WTC11 (cell line): ENCODE results near the gene AFAP1L2. TPM values are rescaled to one million over a fixed set of nuclear protein-coding genes. Genes with fewer than 3 reads are reported as not detected.

Experiments used
- ATAC-seq: fragments of 200-7000 bp; cut with Tn5 transposase; 2 replicates; pipeline ENCODE4 v1.10.0; 2021; ENCODE audit warnings: mild to moderate bottlenecking, moderate library complexity
- CTCF ChIA-PET: fragments of 300-600 bp; sonication (Branson Sonifier 250); formaldehyde crosslinking; loops from one replicate; lab custom pipeline; 2021; ENCODE audit warnings: antibody characterized with exemption; lab: Charles Lee
- POLR2A ChIA-PET: fragments of 350-600 bp; sonication (Branson Sonifier 250); formaldehyde crosslinking; loops from one replicate; lab custom pipeline; 2021; ENCODE audit warnings: antibody characterized with exemption; lab: Charles Lee
- DNase-seq: peaks from one replicate; pipeline ENCODE4 v3.0.0; 2021; ENCODE audit warnings: low spot score
- H3K27ac Mint-ChIP-seq: 2 replicates; pipeline ENCODE4 v1.8.0; 2021; ENCODE audit warnings: mixed read lengths
- H3K27me3 Mint-ChIP-seq: 2 replicates; pipeline ENCODE4 v1.8.0; 2021; ENCODE audit warnings: low read depth, mild to moderate bottlenecking, moderate library complexity, mixed read lengths
- H3K36me3 Mint-ChIP-seq: 2 replicates; pipeline ENCODE4 v1.8.0; 2021; ENCODE audit warnings: mixed read lengths
- H3K4me1 Mint-ChIP-seq: 2 replicates; pipeline ENCODE4 v1.8.0; 2022; ENCODE audit warnings: mixed read lengths
- H3K4me3 Mint-ChIP-seq: 2 replicates; pipeline ENCODE4 v1.8.0; 2021; ENCODE audit warnings: mild to moderate bottlenecking, moderate library complexity, mixed read lengths
- H3K9me3 Mint-ChIP-seq: 2 replicates; pipeline ENCODE4 v1.8.0; 2021; ENCODE audit warnings: mixed read lengths
- AR ChIP-seq: fragments of 250-450 bp; sonication (Bioruptor Pico); IDR thresholded peaks from 2 replicates; pipeline ENCODE4 v1.9.0; 2021; ENCODE audit warnings: mild to moderate bottlenecking
- ATF2 ChIP-seq: sonication (generic); formaldehyde crosslinking; IDR thresholded peaks from 2 replicates; pipeline ENCODE4 v1.8.1; 2022; ENCODE audit warnings: low read depth, missing genetic modification reagents, borderline replicate concordance
- PRDM15 ChIP-seq: sonication (generic); formaldehyde crosslinking; IDR thresholded peaks from 2 replicates; pipeline ENCODE4 v1.8.0; 2022; ENCODE audit warnings: missing genetic modification reagents
- SMAD4 ChIP-seq: sonication (generic); formaldehyde crosslinking; IDR thresholded peaks from 2 replicates; pipeline ENCODE4 v1.8.0; 2022; ENCODE audit warnings: mild to moderate bottlenecking, missing genetic modification reagents
- STAT6 ChIP-seq: sonication (generic); formaldehyde crosslinking; conservative IDR thresholded peaks from 2 replicates; pipeline ENCODE4 v1.8.1; 2023; ENCODE audit warnings: mild to moderate bottlenecking, low read depth, missing genetic modification reagents, moderate library complexity
- TCF7 ChIP-seq: sonication (generic); formaldehyde crosslinking; IDR thresholded peaks from 2 replicates; pipeline ENCODE4 v1.8.0; 2022; ENCODE audit warnings: mild to moderate bottlenecking, low read depth, missing genetic modification reagents, moderate library complexity
- ZNF532 ChIP-seq: fragments of 250-450 bp; sonication (Bioruptor Pico); IDR thresholded peaks from 2 replicates; pipeline ENCODE4 v1.9.0; 2021; ENCODE audit warnings: mild to moderate bottlenecking, borderline replicate concordance
- ZSCAN18 ChIP-seq: fragments of 250-450 bp; sonication (Bioruptor Pico); IDR thresholded peaks from 2 replicates; pipeline ENCODE4 v2.1.2; 2022; ENCODE audit warnings: mild to moderate bottlenecking, moderate library complexity
- total RNA-seq: library from RNA; stranded (reverse); gene quantifications from 3 replicates; pipeline ENCODE4 v1.2.3, GENCODE V29; 2021

The AFAP1L2 gene
- total RNA-seq, 1 experiment from 2014 or later = 5.0 TPM

GRCh38 chr10:114273910-114274309 lies 130.4 kb downstream of the AFAP1L2 start:
- H3K4me3 Mint-ChIP-seq = no peak overlapping the region
- POLR2A ChIA-PET = no interaction called here
- DNase-seq (no peak), ATAC-seq (no peak)
- no peaks in the 10 kb centered on the region for H3K4me1 Mint-ChIP-seq
- no peak overlapping the region for H3K27ac Mint-ChIP-seq
- H3K9me3 Mint-ChIP-seq = no peaks in the 10 kb centered on the region
- H3K27me3 Mint-ChIP-seq = no peaks in the 10 kb centered on the region
- no peaks in the 10 kb centered on the region for H3K36me3 Mint-ChIP-seq
- TF ChIP-seq SMAD4 (no peak), PRDM15 (CRISPR knock-in tag) (no peak), ATF2 (CRISPR knock-in tag) (no peak), STAT6 (CRISPR knock-in tag) (no peak), ZSCAN18 (no peak), TCF7 (CRISPR knock-in tag) (no peak), AR (no peak), ZNF532 (CRISPR knock-in tag) (no peak)
- CTCF ChIA-PET = interaction anchor here (1.9 kb wide), 1 partner anchor 30 kb away, joined by 6 read pairs; no protein-coding TSS in a partner anchor
